B cell (primary cell): ENCODE data around the gene TBX21.

Source experiments
- CTCF ChIP-seq: fragments of 200-600 bp; IDR thresholded peaks from one replicate; pipeline ENCODE4 v1.8.0; 2022; ENCODE audit warnings: antibody characterized with exemption, mild to moderate bottlenecking
- EZH2 ChIP-seq: IDR thresholded peaks from 2 replicates; pipeline ENCODE4 v1.6.1; 2012; ENCODE audit warnings: borderline replicate concordance, low read depth, mild to moderate bottlenecking, moderate library complexity, low read length; ENCODE audit not compliant: insufficient read depth, poor library complexity, severe bottlenecking

DNA sequence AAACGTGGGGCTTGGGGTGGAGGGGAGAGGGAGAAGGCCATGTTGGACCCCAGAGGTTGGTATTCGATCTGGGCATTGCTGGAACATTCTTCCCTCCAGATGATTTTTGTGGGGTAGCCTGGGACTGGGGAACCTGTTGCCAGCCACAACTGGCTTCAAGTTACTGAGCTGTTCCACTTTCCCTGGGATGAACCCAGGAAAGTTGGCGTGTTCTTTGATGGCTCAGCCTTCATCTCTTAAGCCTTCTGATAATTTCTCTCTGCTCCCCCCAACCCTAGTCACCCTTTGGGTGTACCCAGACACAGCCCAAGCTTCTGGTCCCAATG lies 2.1 kb downstream of the TBX21 start:
- TF ChIP-seq CTCF (no peak), EZH2 (no peak)
